Esophagus (tissue), 2 donors: Measurements from ENCODE around the gene FAM110A. TPM values are rescaled to one million over a fixed set of nuclear protein-coding genes. Genes with fewer than 3 reads are reported as not detected.

Source experiments
- H3K27ac ChIP-seq, 2 donors: one replicate each; pipeline ENCODE4 v1.5.1; 2013; ENCODE audit warnings: low read depth in 2 of 2, mild to moderate bottlenecking in 2 of 2, inconsistent platforms in 1 of 2, low read length in 1 of 2, moderate library complexity in 1 of 2
- H3K27me3 ChIP-seq, 2 donors: one replicate each; pipeline ENCODE4 v1.6.1; 2013; ENCODE audit warnings: low read length in 2 of 2, control low read depth in 1 of 2, mild to moderate bottlenecking in 1 of 2; ENCODE audit not compliant: insufficient read depth in 2 of 2, control insufficient read depth in 1 of 2
- H3K36me3 ChIP-seq, 2 donors: one replicate each; pipeline ENCODE4 v1.6.1; 2013; ENCODE audit warnings: low read length in 1 of 2; ENCODE audit not compliant: control insufficient read depth in 2 of 2, insufficient read depth in 2 of 2
- H3K4me1 ChIP-seq, 2 donors: one replicate each; pipeline ENCODE4 v1.6.1; 2013; ENCODE audit warnings: low read length in 1 of 2; ENCODE audit not compliant: control insufficient read depth in 2 of 2, insufficient read depth in 2 of 2
- H3K4me3 ChIP-seq, 2 donors: one replicate each; pipeline ENCODE4 v1.5.1; 2013; ENCODE audit warnings: low read length in 2 of 2, mild to moderate bottlenecking in 2 of 2, low read depth in 1 of 2, moderate library complexity in 1 of 2
- H3K9me3 ChIP-seq, 2 donors: one replicate each; pipeline ENCODE4 v1.6.1; 2013; ENCODE audit warnings: mild to moderate bottlenecking in 2 of 2, low read depth in 1 of 2, low read length in 1 of 2, moderate library complexity in 1 of 2; ENCODE audit not compliant: control insufficient read depth in 2 of 2, insufficient read depth in 1 of 2
- WGBS, 2 donors: extraction: QIAGEN DNeasy Blood & Tissue Kit; methylation state at CpG; one replicate each; pipeline ENCODE4 v1.1.7; 2013; 5-methylcytosine and 5-hydroxymethylcytosine counted together
- polyA plus RNA-seq, 2 donors: library from polyadenylated mRNA; stranded (reverse); fragments of 200-250 nt; gene quantifications; one replicate each; pipeline ENCODE4 v1.2.3, GENCODE V29; 2013
- donor health status: healthy with polysubstance abuse.
- donor health status: Bipolar disorder and iron deficiency.

The FAM110A gene
- polyA plus RNA-seq, 2 donors: 24.6 to 27.0 TPM

DNA sequence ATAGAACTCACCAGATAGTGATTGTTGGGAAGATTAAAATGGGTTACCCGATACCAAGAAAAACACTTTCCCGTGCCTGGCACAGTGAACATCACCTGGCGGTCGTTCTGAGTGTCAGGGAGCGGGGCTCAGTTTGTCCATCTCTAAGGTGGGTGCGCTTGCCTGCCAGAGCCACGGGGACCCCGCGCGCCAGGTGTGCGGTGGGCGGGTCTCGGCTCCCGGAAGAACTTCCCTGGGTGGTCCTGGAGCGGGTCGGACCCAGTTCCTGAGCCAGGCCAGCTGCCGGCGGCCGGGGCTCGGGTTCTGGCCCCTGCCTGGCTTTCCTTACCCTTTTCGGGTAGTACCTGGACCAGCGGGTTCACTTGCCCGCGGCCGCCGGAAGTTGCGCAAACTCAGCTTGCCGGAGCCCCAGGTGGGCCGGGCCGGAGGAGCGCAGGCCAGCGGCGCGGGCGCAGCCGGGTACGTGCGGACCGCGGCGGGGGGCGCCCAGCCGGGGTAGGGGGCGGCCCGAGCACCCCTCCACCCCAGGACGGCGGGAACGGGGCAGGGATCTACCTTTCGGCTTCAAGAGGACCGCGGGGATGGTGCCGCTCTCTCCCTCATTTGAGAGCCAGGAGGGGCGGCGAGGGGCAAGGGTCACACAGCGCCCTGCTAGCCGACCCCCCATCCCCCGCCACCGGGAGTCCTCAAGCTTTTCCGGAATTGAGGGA, 7.5 kb downstream of the FAM110A start:
- 12 to 16% methylated on average over 49 to 59 of the region's 59 CpGs for WGBS, 2 donors
- H3K9me3 ChIP-seq: no peaks in the 10 kb centered on the region
- peak overlapping the region; percentile 88 to 93 for H3K27ac ChIP-seq
- peaks cover 9 to 19% of the 10 kb centered on the region in 2 donors for H3K4me1 ChIP-seq
- H3K36me3 ChIP-seq: peaks cover 0 to 4% of the 10 kb centered on the region in 2 donors
- peak overlapping the region; percentile 65 to 75 for H3K4me3 ChIP-seq
- H3K27me3 ChIP-seq: no peaks in the 10 kb centered on the region

DNA sequence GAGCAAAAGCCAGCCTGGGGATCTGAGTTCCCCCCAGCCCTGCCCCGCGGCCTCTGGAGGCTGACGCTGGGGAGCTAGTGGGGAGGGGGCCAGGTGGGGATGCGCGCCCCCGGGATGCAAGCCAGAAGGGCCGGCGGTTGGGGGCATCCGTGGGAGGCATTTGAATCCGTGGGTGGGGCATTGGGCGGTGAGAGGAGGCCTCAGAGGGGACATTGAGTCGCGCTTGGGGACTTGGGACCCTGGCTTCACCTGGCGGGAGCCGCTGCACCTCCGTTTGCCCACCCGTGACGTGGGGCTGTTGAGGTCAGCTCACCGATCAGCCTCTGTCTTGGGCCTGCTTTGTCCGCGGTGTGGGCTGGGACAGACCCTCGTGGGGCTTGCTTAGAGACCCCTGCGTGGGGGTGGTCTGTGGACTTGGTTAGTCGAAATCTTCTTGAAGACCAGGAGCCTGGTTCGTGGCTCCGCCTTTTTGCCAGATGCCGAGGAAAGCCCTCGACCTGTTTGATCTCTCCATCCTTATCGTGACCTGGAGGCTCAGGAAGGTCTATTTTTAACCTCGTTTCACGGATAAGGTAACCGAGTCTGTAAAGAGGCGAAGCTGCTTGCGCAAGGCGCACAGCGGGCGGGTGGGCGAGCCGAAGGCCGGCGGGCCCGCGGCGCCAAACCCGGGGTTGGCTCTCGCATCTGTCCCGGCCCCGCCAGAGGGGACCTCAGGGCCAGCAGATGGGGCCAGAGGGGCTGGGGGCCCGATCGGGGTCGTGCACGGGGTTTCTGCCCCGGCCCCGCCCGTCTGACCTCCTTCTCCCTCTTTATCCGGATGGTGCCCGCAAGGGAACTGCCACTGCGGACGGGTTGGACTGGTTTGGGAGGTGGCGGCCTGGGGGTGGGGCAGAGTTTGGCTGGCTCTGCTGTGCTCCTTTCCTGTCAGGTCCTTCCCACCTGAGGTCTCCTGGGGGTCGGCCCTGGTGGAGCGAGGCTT, 8.3 kb downstream of the FAM110A start:
- Histone ChIP-seq H3K4me1 (peaks cover 9 to 27% of the 10 kb centered on the region in 2 donors), H3K4me3 (peak overlapping the region; percentile 65 to 75), H3K27ac (peak overlapping the region; percentile 88 to 93), H3K36me3 (peaks cover 0 to 4% of the 10 kb centered on the region in 2 donors), H3K27me3 (no peaks in the 10 kb centered on the region), H3K9me3 (no peaks in the 10 kb centered on the region)
- WGBS, 2 donors: 28 to 31% methylated on average over 62 of the region's 62 CpGs

GRCh38 chr20:842547-842940, 9.0 kb downstream of the FAM110A start:
- Histone ChIP-seq H3K36me3 (peaks cover 0 to 4% of the 10 kb centered on the region in 2 donors), H3K27ac (peak overlapping the region; percentile 88 to 93), H3K4me3 (peak overlapping the region; percentile 65 to 75), H3K9me3 (no peaks in the 10 kb centered on the region), H3K27me3 (no peaks in the 10 kb centered on the region), H3K4me1 (peaks cover 9 to 33% of the 10 kb centered on the region in 2 donors)
- 37 to 46% methylated on average over 2 of the region's 2 CpGs for WGBS, 2 donors

DNA sequence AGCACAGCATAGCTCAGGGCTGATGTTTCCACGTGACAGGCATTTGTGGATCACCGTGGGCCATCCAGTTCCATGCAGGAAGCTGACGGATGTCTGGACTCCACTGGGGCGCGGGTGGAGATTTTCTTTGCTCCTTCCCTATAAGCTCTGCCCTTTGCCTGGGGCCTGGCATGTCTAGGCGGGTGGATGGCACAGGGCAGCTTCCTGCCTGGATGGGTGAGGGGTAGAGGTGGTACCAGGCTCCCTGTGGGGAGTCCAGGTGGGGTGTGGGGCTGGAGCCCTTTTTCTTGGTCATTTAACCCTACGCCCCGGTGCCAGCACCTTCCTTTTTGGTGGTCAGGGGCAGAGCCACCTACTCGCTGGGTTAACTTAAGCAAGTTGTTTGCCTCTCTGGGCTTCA, 10.4 kb downstream of the FAM110A start:
- Histone ChIP-seq H3K27ac (peak overlapping the region; percentile 88 to 93), H3K36me3 (peaks cover 0 to 6% of the 10 kb centered on the region in 2 donors), H3K4me1 (peaks cover 9 to 37% of the 10 kb centered on the region in 2 donors), H3K9me3 (no peaks in the 10 kb centered on the region), H3K4me3 (no peak overlapping the region), H3K27me3 (no peaks in the 10 kb centered on the region)
- WGBS, 2 donors: 44 to 53% methylated on average over 9 of the region's 9 CpGs

GRCh38 chr20:844473-845225, 11.1 kb downstream of the FAM110A start:
- H3K4me3 ChIP-seq: peak overlapping the region; percentile 56
- peak overlapping the region; percentile 88 to 93 for H3K27ac ChIP-seq
- H3K4me1 ChIP-seq: peaks cover 9 to 37% of the 10 kb centered on the region in 2 donors

GRCh38 chr20:845226-845868, 11.8 kb downstream of the FAM110A start:
- no peaks in the 10 kb centered on the region for H3K9me3 ChIP-seq
- no peaks in the 10 kb centered on the region for H3K27me3 ChIP-seq
- peaks cover 9 to 37% of the 10 kb centered on the region in 2 donors for H3K4me1 ChIP-seq
- peaks cover 0 to 6% of the 10 kb centered on the region in 2 donors for H3K36me3 ChIP-seq
- WGBS, 2 donors: 38 to 65% methylated on average over 37 to 50 of the region's 50 CpGs
- H3K4me3 ChIP-seq: peak overlapping the region; percentile 56
- H3K27ac ChIP-seq: peak overlapping the region in 1 of 2 donors; percentile 93

More at GRCh38 chr20:844473-845225, 11.1 kb downstream of the FAM110A start:
- Histone ChIP-seq H3K9me3 (no peaks in the 10 kb centered on the region), H3K36me3 (peaks cover 0 to 6% of the 10 kb centered on the region in 2 donors), H3K27me3 (no peaks in the 10 kb centered on the region)
- 12% methylated on average over 40 to 47 of the region's 47 CpGs for WGBS, 2 donors

DNA sequence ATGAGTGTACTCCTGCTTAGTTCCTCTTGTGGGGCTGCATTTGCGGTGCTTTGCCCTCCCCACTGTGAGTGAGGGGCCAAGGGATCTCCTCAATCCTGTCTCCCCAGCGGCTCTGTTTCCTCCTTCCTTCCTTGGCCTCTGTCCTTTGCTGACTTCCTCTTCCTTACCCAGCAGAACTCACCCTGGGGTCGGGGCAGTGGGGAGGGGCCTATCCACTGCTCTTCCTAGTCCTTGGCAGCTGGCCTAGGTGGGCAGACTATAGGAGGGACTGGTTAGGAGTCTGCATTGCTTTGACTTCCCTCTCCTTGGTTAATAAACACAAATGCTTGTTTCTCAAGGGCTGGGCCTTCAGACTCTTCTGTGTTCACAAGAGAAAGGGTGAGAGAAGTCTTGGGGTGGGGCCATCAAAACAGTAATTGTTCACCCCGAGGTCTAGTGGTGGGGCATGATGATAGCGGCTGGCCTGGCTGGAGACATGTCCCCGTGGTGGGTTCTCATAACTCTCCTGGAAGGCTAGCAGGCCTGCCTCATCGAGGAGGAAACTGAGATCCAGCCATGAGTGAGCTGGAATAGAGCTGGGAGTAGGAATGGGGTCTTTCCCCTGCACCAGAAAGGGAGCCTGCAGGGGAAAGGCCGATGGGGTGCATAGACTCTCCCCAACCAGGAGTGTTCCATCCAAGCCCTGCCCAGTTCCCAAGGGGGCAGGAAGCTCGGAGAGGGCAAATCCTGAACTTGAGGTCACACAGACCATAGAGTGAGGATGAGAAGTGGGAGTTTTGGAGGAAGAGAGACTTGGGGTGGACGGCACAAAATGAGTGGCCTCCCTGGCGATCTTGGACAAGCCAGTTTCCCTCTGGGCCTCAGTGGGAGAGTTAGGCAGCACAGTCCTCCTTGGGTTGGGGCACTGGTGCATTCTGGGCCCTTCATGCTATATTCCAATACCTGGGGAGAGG, 12.7 kb downstream of the FAM110A start:
- peak overlapping the region in 1 of 2 donors; percentile 42 for H3K27ac ChIP-seq
- H3K4me1 ChIP-seq: peaks cover 9 to 37% of the 10 kb centered on the region in 2 donors
- H3K9me3 ChIP-seq: no peaks in the 10 kb centered on the region
- peaks cover 0 to 6% of the 10 kb centered on the region in 2 donors for H3K36me3 ChIP-seq
- H3K27me3 ChIP-seq: no peaks in the 10 kb centered on the region
- H3K4me3 ChIP-seq: peak overlapping the region; percentile 16 to 56
- 36 to 55% methylated on average over 11 of the region's 11 CpGs for WGBS, 2 donors

- 44 to 62% methylated on average over 7 of the region's 7 CpGs for WGBS, 2 donors
- Histone ChIP-seq H3K27ac (no peak overlapping the region), H3K4me1 (peaks cover 9 to 37% of the 10 kb centered on the region in 2 donors), H3K27me3 (no peaks in the 10 kb centered on the region), H3K4me3 (peak overlapping the region; percentile 16 to 56), H3K9me3 (no peaks in the 10 kb centered on the region), H3K36me3 (peaks cover 0 to 6% of the 10 kb centered on the region in 2 donors)
These were observed 13.4 kb downstream of the FAM110A start for GRCh38 chr20:846894-847278.
